Measurements from ENCODE around the gene TRNT1. TPM values are rescaled to one million over a fixed set of nuclear protein-coding genes. Genes with fewer than 3 reads are reported as not detected.

The TRNT1 gene
- total and polyA plus RNA-seq, 2 experiments from 2014 or later: 33.9 to 36.4 TPM

GRCh38 chr3:3177861-3178497, 51.2 kb downstream of the TRNT1 start (continued):
- no peak for TF ChIP-seq ZNF462 (CRISPR knock-in tag; IDR thresholded peaks at IDR 0.05)

- Histone ChIP-seq H3K27ac (ENCODE audit: low read depth) (no peak overlapping the region), H4K20me1 (replicated peaks; ENCODE audit: insufficient read depth) (peaks cover 7% of the 10 kb centered on the region), H3K27me3 (ENCODE audit: insufficient read depth) (no peaks in the 10 kb centered on the region), H2AFZ (peak overlapping the region; percentile 97), H3K36me3 (ENCODE audit: insufficient read depth) (peaks cover 4% of the 10 kb centered on the region), H3K4me2 (peak overlapping the region; percentile 86), H3K4me3 (peak overlapping the region; percentile 81), H3K4me1 (ENCODE audit: insufficient read depth) (peaks cover 7% of the 10 kb centered on the region; the same call in 1 of the 2 replicates), H3F3A (replicated peaks; ENCODE audit: low read depth) (no peaks in the 10 kb centered on the region), H3K79me2 (replicated peaks; ENCODE audit: insufficient read depth) (peaks cover 42% of the 10 kb centered on the region), H3K9me2 (ENCODE audit: insufficient read depth) (no peaks in the 10 kb centered on the region)
- peaks cover 11% of the 10 kb centered on the region for H3K36me3 Mint-ChIP-seq (ENCODE audit: low read depth)
- H3K4me3 Mint-ChIP-seq: peak overlapping the region; percentile 96
- peaks cover 9% of the 10 kb centered on the region for H3K4me1 Mint-ChIP-seq
- peak overlapping the region; percentile 83; the same call in 1 of the 2 replicates for H3K27ac Mint-ChIP-seq
- H3K27me3 Mint-ChIP-seq (ENCODE audit: insufficient read depth, low read depth, poor library complexity): peaks cover 2% of the 10 kb centered on the region
- no peak for ATAC-seq
- H3K9me3 Mint-ChIP-seq: peaks cover 13% of the 10 kb centered on the region
- no peak for DNase-seq (ENCODE audit: low spot score)
- TF ChIP-seq ETS1 (IDR thresholded peaks at IDR 0.05): no peak
- no peak for TF ChIP-seq CTCF (conservative IDR thresholded peaks at IDR 0.05; ENCODE audit: low read depth in 2 of 2)
- no peak for TF ChIP-seq JUNB (IDR thresholded peaks at IDR 0.05; ENCODE audit: unreplicated experiment)
Observed at GRCh38 chr3:3178498-3179328, 52.0 kb downstream of the TRNT1 start.
